Keratinocyte (primary cell): ENCODE data around the gene NFYC. TPM values are rescaled to one million over a fixed set of nuclear protein-coding genes. Genes with fewer than 3 reads are reported as not detected.

Source experiments
- DNase-seq: peaks from one replicate; pipeline ENCODE4 v3.0.0-alpha.2; 2011; ENCODE audit warnings: low read depth, missing footprints, low spot score
- FAIRE-seq: peaks from 2 replicates; lab custom pipeline; 2011; peaks lifted over from hg19 to GRCh38; lab: Jason Lieb, UNC
- H2AFZ ChIP-seq: 2 replicates; pipeline ENCODE4 v1.6.0; 2012; ENCODE audit warnings: low read length, control low read depth, inconsistent platforms; ENCODE audit not compliant: control insufficient read depth
- H3K27ac ChIP-seq: 2 replicates; pipeline ENCODE4 v1.5.1; 2011; ENCODE audit warnings: low read length; ENCODE audit not compliant: control insufficient read depth, insufficient read depth
- H3K27me3 ChIP-seq: 3 replicates; pipeline ENCODE4 v1.6.0; 2011; ENCODE audit warnings: low read length; ENCODE audit not compliant: control insufficient read depth, insufficient read depth; ENCODE audit errors: extremely low read depth
- H3K36me3 ChIP-seq, 2 experiments: 2 replicates in 1 of 2; 3 replicates in 1 of 2; pipeline ENCODE4 v1.5.1; 2011; ENCODE audit warnings: low read length in 2 of 2, mild to moderate bottlenecking in 1 of 2; ENCODE audit not compliant: control insufficient read depth in 2 of 2, insufficient read depth in 2 of 2; ENCODE audit errors: extremely low read depth in 1 of 2
- H3K4me1 ChIP-seq: 3 replicates; pipeline ENCODE4 v1.5.1; 2011; ENCODE audit warnings: low read length; ENCODE audit not compliant: control insufficient read depth, insufficient read depth; ENCODE audit errors: extremely low read depth
- H3K4me2 ChIP-seq: 3 replicates; pipeline ENCODE4 v1.6.0; 2011; ENCODE audit warnings: low read depth, low read length; ENCODE audit not compliant: control insufficient read depth, insufficient read depth; ENCODE audit errors: extremely low read depth
- H3K4me3 ChIP-seq, 3 experiments: fragments of 200-600 bp in 1 of 3; sonication (generic) in 1 of 3; 2 replicates in 2 of 3; 3 replicates in 1 of 3; pipeline ENCODE4 v1.5.1; 2011 to 2016; ENCODE audit warnings: low read length in 3 of 3, mild to moderate bottlenecking in 3 of 3, control low read depth in 2 of 3, inconsistent platforms in 1 of 3, low read depth in 1 of 3, mixed read lengths in 1 of 3, mixed run types in 1 of 3, moderate library complexity in 1 of 3; ENCODE audit not compliant: control insufficient read depth in 2 of 3, insufficient read depth in 2 of 3; ENCODE audit errors: extremely low read depth in 1 of 3
- H3K79me2 ChIP-seq: 2 replicates; pipeline ENCODE4 v1.6.0; 2012; ENCODE audit warnings: low read length; ENCODE audit not compliant: control insufficient read depth, insufficient read depth
- H3K9ac ChIP-seq: 3 replicates; pipeline ENCODE4 v1.6.0; 2011; ENCODE audit warnings: low read length; ENCODE audit not compliant: control insufficient read depth, insufficient read depth; ENCODE audit errors: extremely low read depth
- H3K9me1 ChIP-seq: 3 replicates; pipeline ENCODE4 v1.6.0; 2011; ENCODE audit warnings: low read length; ENCODE audit not compliant: control insufficient read depth, insufficient read depth; ENCODE audit errors: extremely low read depth
- H3K9me3 ChIP-seq: 2 replicates; pipeline ENCODE4 v1.5.1; 2012; ENCODE audit warnings: low read depth, low read length; ENCODE audit not compliant: control insufficient read depth
- H4K20me1 ChIP-seq: 3 replicates; pipeline ENCODE4 v1.6.0; 2011; ENCODE audit warnings: low read length; ENCODE audit not compliant: control insufficient read depth, insufficient read depth; ENCODE audit errors: extremely low read depth
- EZH2 ChIP-seq: IDR thresholded peaks from one replicate; pipeline ENCODE4 v1.6.1; 2012; ENCODE audit warnings: inconsistent platforms, mild to moderate bottlenecking, low read length, moderate library complexity
- dilution Hi-C: fragments of 300-500 bp; cut with MboI; formaldehyde crosslinking; loops from one replicate; pipeline ENCODE4 v1.7.0; 2020; ENCODE audit warnings: low sequenced_read_pairs; ENCODE audit not compliant: extremely low pct_ligation_motif_present
- polyA plus RNA-seq, 5 experiments: library from polyadenylated mRNA; depleted of rRNA in 3 of 5; stranded (reverse) in 3 of 5; stranded (forward) in 1 of 5; unstranded in 1 of 5; fragments of >200 nt; gene quantifications; 1 replicate in 1 of 5; 2 replicates in 3 of 5; 3 replicates in 1 of 5; pipeline versions ENCODE4 v1.2.1 to v1.2.3, GENCODE V29; 2011 to 2012; ENCODE audit warnings: missing spikeins in 2 of 5, low read depth in 1 of 5, low replicate concordance in 1 of 5
- TF ChIP-seq, protein P1 (sequence below), 3 experiments: IDR thresholded peaks in 1 of 3; conservative IDR thresholded peaks in 1 of 3; optimal IDR thresholded peaks in 1 of 3; 2 replicates in 2 of 3; 3 replicates in 1 of 3; pipeline versions ENCODE3 to v1.5.1; 2011; ENCODE audit warnings: low read length in 3 of 3, mild to moderate bottlenecking in 3 of 3, moderate library complexity in 2 of 3, control low read depth in 1 of 3, inconsistent platforms in 1 of 3; ENCODE audit not compliant: insufficient read depth in 2 of 3; ENCODE audit errors: extremely low read depth in 1 of 3

The NFYC gene
- polyA plus RNA-seq, 1 donor (not counting 4 experiments of a cell fraction or from before 2014, with no cell fraction given): 32.4 TPM

DNA sequence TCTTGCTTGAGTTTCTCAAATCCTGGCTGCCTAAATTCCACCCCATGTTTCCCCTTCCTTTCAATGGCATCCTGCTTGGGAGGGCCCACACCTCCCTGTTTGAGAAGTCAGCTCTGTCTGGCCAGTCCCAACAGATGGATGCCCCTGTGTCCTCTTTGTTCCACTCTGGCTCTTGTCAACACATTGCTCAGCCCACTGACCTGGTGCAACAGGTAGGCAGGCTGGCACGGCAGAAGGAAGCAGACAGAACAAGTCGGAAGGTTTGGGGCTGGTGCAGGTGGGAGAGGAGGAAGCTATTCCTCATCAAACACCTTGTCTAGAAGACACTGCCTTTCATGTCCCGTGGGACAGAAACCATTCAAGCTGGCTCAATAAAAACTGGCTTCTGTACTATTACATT, 114.7 kb downstream of the NFYC start:
- Histone ChIP-seq H3K4me1 (peaks cover 6% of the 10 kb centered on the region), H3K9ac (no peak overlapping the region), H3K9me1 (no peaks in the 10 kb centered on the region), H3K4me2 (no peak overlapping the region), H3K4me3 (no peak overlapping the region), H3K27ac (no peak overlapping the region), H3K27me3 (peaks cover 17% of the 10 kb centered on the region), H4K20me1 (no peaks in the 10 kb centered on the region), H2AFZ (no peak overlapping the region), H3K9me3 (no peaks in the 10 kb centered on the region), H3K36me3 (no peaks in the 10 kb centered on the region), H3K79me2 (no peaks in the 10 kb centered on the region)
- FAIRE-seq (no peak), DNase-seq (no peak)
- dilution Hi-C loops: no loop called here
- no peak for TF ChIP-seq EZH2
- TF ChIP-seq, protein P1, sequence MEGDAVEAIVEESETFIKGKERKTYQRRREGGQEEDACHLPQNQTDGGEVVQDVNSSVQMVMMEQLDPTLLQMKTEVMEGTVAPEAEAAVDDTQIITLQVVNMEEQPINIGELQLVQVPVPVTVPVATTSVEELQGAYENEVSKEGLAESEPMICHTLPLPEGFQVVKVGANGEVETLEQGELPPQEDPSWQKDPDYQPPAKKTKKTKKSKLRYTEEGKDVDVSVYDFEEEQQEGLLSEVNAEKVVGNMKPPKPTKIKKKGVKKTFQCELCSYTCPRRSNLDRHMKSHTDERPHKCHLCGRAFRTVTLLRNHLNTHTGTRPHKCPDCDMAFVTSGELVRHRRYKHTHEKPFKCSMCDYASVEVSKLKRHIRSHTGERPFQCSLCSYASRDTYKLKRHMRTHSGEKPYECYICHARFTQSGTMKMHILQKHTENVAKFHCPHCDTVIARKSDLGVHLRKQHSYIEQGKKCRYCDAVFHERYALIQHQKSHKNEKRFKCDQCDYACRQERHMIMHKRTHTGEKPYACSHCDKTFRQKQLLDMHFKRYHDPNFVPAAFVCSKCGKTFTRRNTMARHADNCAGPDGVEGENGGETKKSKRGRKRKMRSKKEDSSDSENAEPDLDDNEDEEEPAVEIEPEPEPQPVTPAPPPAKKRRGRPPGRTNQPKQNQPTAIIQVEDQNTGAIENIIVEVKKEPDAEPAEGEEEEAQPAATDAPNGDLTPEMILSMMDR (optimal IDR thresholded peaks at IDR 0.05 in 1 of 3, IDR thresholded peaks at IDR 0.05 in 1 of 3, conservative IDR thresholded peaks at IDR 0.05 in 1 of 3; ENCODE audit: extremely low read depth in 1 of 3, insufficient read depth in 2 of 3, low read length in 3 of 3): no peak

DNA sequence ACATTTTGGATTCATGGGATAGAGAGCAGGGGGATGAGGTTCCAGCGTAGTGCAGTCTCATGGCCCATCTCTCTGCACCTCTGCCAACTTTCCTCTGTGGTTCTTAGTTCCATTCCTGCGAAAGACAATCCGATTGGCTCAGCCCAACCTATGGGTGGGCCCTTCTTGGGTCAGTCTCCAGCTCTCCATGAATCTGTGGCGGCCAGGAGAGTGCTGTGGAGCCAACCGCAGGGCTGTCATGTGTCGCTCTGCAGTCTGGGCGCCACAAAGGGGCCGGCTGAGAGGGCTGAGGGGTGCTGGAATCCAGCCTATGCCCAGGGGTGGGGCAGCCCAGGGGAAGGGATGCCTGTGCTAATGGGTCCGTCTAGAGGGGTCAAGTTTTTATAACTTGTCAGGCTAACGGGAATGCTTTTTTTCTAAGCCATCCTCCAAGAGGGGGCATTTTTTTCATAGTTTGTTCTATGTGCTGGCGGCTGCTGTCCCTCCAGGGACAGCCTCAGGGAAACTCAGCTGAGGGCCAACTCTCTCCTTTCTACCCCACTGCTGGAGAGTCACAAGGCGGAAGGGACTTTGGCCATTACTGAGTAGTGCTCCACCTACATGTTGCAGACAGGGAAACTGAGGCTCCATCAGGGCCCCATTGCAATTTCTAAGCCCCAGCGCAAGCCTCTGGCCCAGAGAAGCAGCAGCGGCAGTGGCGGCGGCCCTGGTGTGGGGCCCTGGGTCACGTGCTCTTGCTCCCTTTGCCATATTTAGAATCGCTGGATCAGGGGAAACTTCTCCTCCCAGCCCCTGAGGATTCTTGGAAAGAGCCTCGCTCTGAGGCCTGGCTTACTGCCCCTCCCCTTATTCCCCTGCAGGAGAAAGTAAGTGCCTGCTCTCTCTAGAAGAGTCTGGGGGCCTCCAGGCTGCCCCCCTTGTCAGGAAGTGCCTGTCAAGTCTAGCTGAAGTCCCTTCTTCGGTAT, 115.5 kb downstream of the NFYC start:
- no peaks in the 10 kb centered on the region for H3K9me3 ChIP-seq
- H3K79me2 ChIP-seq: no peaks in the 10 kb centered on the region
- TF ChIP-seq EZH2: no peak
- TF ChIP-seq, protein P1 (optimal IDR thresholded peaks at IDR 0.05 in 1 of 3, IDR thresholded peaks at IDR 0.05 in 1 of 3, conservative IDR thresholded peaks at IDR 0.05 in 1 of 3; ENCODE audit: extremely low read depth in 1 of 3, insufficient read depth in 2 of 3, low read length in 3 of 3): no peak
- no peak overlapping the region for H2AFZ ChIP-seq
- H3K36me3 ChIP-seq: no peaks in the 10 kb centered on the region
- no peak overlapping the region for H3K9ac ChIP-seq
- H3K4me3 ChIP-seq: no peak overlapping the region
- no peak overlapping the region for H3K4me2 ChIP-seq
- no peaks in the 10 kb centered on the region for H4K20me1 ChIP-seq
- no peak overlapping the region for H3K27ac ChIP-seq
- peaks cover 1% of the 10 kb centered on the region for H3K4me1 ChIP-seq
- FAIRE-seq (no peak), DNase-seq (no peak)
- dilution Hi-C loops: no loop called here
- H3K27me3 ChIP-seq: peaks cover 20% of the 10 kb centered on the region
- H3K9me1 ChIP-seq: no peaks in the 10 kb centered on the region
